Astrocyte (in vitro differentiated cells and primary cell): ENCODE measurements around the gene ZCCHC10.

Source experiments
- CTCF ChIP-seq: IDR thresholded peaks from 2 replicates; pipeline ENCODE4 v1.5.1; 2011; ENCODE audit warnings: low read depth, mild to moderate bottlenecking, inconsistent platforms, low read length, moderate library complexity; ENCODE audit not compliant: insufficient read depth
- EZH2 ChIP-seq: IDR thresholded peaks from 2 replicates; pipeline ENCODE4 v1.6.1; 2012; ENCODE audit warnings: mild to moderate bottlenecking, low read length, inconsistent platforms; ENCODE audit not compliant: insufficient read depth

GRCh38 chr5:132976852-132977251 is 49.5 kb downstream of the ZCCHC10 start:
- TF ChIP-seq CTCF (no peak), EZH2 (no peak)
